GM23248 (cell line): ENCODE data around the gene TMEM163.

Experiments
- EZH2 ChIP-seq: fragments of 200-600 bp; sonication (generic); IDR thresholded peaks from 2 replicates; pipeline ENCODE4 v1.6.1; 2018; ENCODE audit warnings: antibody characterized with exemption, mild to moderate bottlenecking; ENCODE audit not compliant: insufficient read depth, poor library complexity, severe bottlenecking
- EZH2phosphoT487 ChIP-seq: fragments of 200-600 bp; sonication (generic); IDR thresholded peaks from 2 replicates; pipeline ENCODE4 v1.6.1; 2018; ENCODE audit warnings: antibody characterized with exemption, moderate library complexity, mild to moderate bottlenecking, low read depth; ENCODE audit not compliant: insufficient read depth

DNA sequence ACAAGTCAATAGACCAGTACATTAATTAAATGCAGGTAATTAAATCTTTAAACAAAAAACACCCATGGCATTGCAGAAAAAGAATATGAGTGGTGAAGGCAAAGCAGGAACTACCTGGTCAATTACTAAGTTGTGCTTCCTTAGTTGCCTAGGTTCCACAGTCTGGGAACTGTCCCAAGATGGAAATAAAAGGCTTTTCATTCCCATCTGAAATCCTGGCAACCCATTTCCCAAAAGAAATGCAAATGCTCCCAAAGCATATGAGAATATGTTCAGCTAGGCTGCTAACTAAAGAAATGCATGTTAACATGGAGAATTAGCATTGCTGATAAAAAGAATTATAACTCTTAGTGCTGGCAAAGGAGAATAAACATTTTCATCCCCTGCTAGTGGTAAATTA is 177.8 kb downstream of the TMEM163 start:
- no peak for TF ChIP-seq EZH2
- no peak for TF ChIP-seq EZH2phosphoT487
